Hepatocyte (in vitro differentiated cells): ENCODE data around the gene PHLDB2. TPM values are rescaled to one million over a fixed set of nuclear protein-coding genes. Genes with fewer than 3 reads are reported as not detected.

ENCODE experiments used
- DNase-seq: peaks from one replicate; pipeline ENCODE4 v3.0.0-alpha.2; 2016; ENCODE audit warnings: low spot score
- H2AFZ ChIP-seq: fragments of 200-600 bp; sonication (generic); 2 replicates; pipeline ENCODE4 v1.6.0; 2016; ENCODE audit warnings: antibody characterized with exemption, mild to moderate bottlenecking
- H3K27ac ChIP-seq: fragments of 200-600 bp; sonication (generic); 2 replicates; pipeline ENCODE4 v1.5.1; 2016; ENCODE audit warnings: mild to moderate bottlenecking
- H3K27me3 ChIP-seq: fragments of 200-600 bp; sonication (generic); 2 replicates; pipeline ENCODE4 v1.6.1; 2016
- H3K36me3 ChIP-seq: fragments of 200-600 bp; sonication (generic); replicated peaks from 2 replicates; pipeline ENCODE4 v1.5.1; 2016; ENCODE audit warnings: low read depth; ENCODE audit not compliant: insufficient read depth
- H3K4me1 ChIP-seq: fragments of 200-600 bp; sonication (generic); 2 replicates; pipeline ENCODE4 v1.5.1; 2016; ENCODE audit warnings: mild to moderate bottlenecking, moderate library complexity; ENCODE audit not compliant: insufficient read depth
- H3K4me2 ChIP-seq: fragments of 200-600 bp; sonication (generic); 2 replicates; pipeline ENCODE4 v1.6.0; 2016
- H3K4me3 ChIP-seq: fragments of 200-600 bp; sonication (generic); 2 replicates; pipeline ENCODE4 v1.5.1; 2016; ENCODE audit warnings: mild to moderate bottlenecking
- H3K79me2 ChIP-seq: fragments of 200-600 bp; sonication (generic); 2 replicates; pipeline ENCODE4 v1.6.0; 2017; ENCODE audit warnings: mild to moderate bottlenecking
- H3K9me2 ChIP-seq: fragments of 200-600 bp; sonication (generic); replicated peaks from 2 replicates; pipeline ENCODE4 v1.6.0; 2017; ENCODE audit warnings: mild to moderate bottlenecking; ENCODE audit not compliant: insufficient read depth
- H3K9me3 ChIP-seq: fragments of 200-600 bp; sonication (generic); 2 replicates; pipeline ENCODE4 v1.5.1; 2016; ENCODE audit warnings: low read depth, mild to moderate bottlenecking
- H4K20me1 ChIP-seq: fragments of 200-600 bp; sonication (generic); 2 replicates; pipeline ENCODE4 v1.6.0; 2016; ENCODE audit warnings: mild to moderate bottlenecking; ENCODE audit not compliant: insufficient read depth, poor library complexity, severe bottlenecking
- EZH2 ChIP-seq: fragments of 200-600 bp; sonication (generic); IDR thresholded peaks from 2 replicates; pipeline ENCODE4 v1.6.1; 2016; ENCODE audit warnings: antibody characterized with exemption, mild to moderate bottlenecking, borderline replicate concordance
- EZH2phosphoT487 ChIP-seq: fragments of 200-600 bp; sonication (generic); IDR thresholded peaks from one replicate; pipeline ENCODE4 v1.6.1; 2018; ENCODE audit warnings: antibody characterized with exemption, mild to moderate bottlenecking, low read depth, moderate library complexity; ENCODE audit not compliant: unreplicated experiment, severe bottlenecking
- WGBS: methylation state at CpG from one replicate; pipeline ENCODE4 v1.1.6; 2016; ENCODE audit warnings: low lambda C conversion rate; ENCODE audit errors: missing lambda C conversion rate; 5-methylcytosine and 5-hydroxymethylcytosine counted together
- polyA plus RNA-seq: library from polyadenylated mRNA; unstranded; fragments of >200 nt; fragmentation: Nextera tagmentation; extraction: Ambion mirVana; gene quantifications from 2 replicates; pipeline ENCODE4 v1.2.1, GENCODE V29; 2016
- total RNA-seq: library from RNA; depleted of rRNA; stranded (reverse); fragments of >200 nt; gene quantifications from 2 replicates; pipeline ENCODE4 v1.2.3, GENCODE V29; 2014
- TF ChIP-seq, protein P1 (sequence below): fragments of 200-600 bp; sonication (generic); IDR thresholded peaks from 2 replicates; pipeline ENCODE4 v1.5.1; 2016; ENCODE audit warnings: antibody characterized with exemption, mild to moderate bottlenecking; ENCODE audit not compliant: poor library complexity

The PHLDB2 gene
- total and polyA plus RNA-seq, 2 experiments from 2014 or later: 49.0 to 52.7 TPM

DNA sequence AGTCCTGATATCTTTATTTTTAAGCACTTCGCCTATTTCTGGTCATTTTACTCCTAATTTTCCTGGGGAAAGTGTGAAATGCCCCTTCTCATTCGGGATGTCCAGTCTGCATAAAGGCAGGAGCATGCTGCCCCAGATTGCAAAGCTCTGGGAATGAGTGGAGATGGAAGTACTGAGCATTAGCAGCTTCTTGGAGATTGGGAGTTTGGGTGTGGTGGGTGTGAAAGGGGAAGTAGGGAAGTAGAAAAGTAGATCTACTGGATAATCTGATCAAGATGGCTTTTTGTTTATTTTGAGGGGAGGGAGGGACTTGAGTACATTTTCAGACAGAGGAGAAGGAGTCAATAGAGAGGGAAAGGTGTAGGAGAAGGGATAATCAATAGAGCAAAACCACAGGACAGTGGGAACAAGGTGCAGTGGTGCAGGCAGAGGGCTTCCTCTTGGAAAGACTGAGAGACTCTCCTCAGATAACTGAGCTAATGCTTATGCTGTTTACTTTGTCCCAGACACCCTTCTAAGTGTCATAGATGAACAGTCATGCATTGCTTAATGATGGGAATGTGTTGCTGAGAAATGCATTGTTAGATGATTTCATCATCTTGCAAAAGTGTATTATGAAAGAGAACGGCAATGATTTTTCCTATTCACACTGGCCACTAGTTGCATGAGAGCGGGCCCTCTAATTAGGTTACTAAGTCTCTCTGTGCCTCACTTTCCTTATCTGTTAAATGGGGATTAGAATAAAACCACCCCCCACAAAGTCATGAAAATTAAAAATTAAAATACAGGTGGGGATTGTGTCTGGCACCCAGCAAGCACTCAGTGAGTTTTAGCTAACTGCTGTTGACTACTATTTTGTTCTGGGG, 45.5 kb downstream of the PHLDB2 start:
- Histone ChIP-seq H2AFZ (no peak overlapping the region), H3K9me3 (no peaks in the 10 kb centered on the region), H3K79me2 (peaks cover 81% of the 10 kb centered on the region), H3K4me3 (no peak overlapping the region), H3K4me2 (no peak overlapping the region), H3K9me2 (no peaks in the 10 kb centered on the region), H4K20me1 (no peaks in the 10 kb centered on the region), H3K4me1 (no peaks in the 10 kb centered on the region), H3K36me3 (peaks cover 6% of the 10 kb centered on the region), H3K27ac (peak overlapping the region; percentile 46), H3K27me3 (no peaks in the 10 kb centered on the region)
- DNase-seq: peak; percentile 26
- 91% methylated on average over 4 of the region's 4 CpGs for WGBS
- TF ChIP-seq, protein P1, sequence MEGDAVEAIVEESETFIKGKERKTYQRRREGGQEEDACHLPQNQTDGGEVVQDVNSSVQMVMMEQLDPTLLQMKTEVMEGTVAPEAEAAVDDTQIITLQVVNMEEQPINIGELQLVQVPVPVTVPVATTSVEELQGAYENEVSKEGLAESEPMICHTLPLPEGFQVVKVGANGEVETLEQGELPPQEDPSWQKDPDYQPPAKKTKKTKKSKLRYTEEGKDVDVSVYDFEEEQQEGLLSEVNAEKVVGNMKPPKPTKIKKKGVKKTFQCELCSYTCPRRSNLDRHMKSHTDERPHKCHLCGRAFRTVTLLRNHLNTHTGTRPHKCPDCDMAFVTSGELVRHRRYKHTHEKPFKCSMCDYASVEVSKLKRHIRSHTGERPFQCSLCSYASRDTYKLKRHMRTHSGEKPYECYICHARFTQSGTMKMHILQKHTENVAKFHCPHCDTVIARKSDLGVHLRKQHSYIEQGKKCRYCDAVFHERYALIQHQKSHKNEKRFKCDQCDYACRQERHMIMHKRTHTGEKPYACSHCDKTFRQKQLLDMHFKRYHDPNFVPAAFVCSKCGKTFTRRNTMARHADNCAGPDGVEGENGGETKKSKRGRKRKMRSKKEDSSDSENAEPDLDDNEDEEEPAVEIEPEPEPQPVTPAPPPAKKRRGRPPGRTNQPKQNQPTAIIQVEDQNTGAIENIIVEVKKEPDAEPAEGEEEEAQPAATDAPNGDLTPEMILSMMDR: no peak
- TF ChIP-seq EZH2: no peak
- TF ChIP-seq EZH2phosphoT487: no peak

DNA sequence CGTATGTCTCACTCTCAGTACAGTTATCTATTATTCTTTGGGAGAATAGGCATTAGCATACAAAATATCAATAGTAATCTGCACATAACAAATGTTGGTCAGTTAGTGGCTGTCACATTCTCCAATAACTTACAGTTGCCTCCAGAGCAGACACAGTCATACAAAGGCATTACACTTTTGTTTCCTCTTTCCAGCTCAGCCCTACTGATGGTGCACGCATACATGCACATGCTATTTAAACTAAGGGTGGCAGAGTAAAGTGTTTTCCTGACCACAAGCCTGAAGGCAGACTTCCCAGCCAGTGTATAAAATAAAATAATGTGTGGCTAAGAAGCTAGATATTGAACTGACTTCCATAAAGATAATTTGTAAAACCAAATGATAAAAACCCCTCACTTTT, 47.6 kb downstream of the PHLDB2 start:
- peaks cover 6% of the 10 kb centered on the region for H3K36me3 ChIP-seq
- peaks cover 74% of the 10 kb centered on the region for H3K79me2 ChIP-seq
- no peaks in the 10 kb centered on the region for H3K9me3 ChIP-seq
- no peaks in the 10 kb centered on the region for H3K9me2 ChIP-seq
- no peak overlapping the region for H3K27ac ChIP-seq
- no peak overlapping the region for H2AFZ ChIP-seq
- DNase-seq: no peak
- H3K27me3 ChIP-seq: no peaks in the 10 kb centered on the region
- H3K4me2 ChIP-seq: no peak overlapping the region
- no peak for TF ChIP-seq EZH2
- TF ChIP-seq, protein P1: no peak
- TF ChIP-seq EZH2phosphoT487: no peak
- H3K4me3 ChIP-seq: no peak overlapping the region
- 69% methylated on average over 2 of the region's 2 CpGs for WGBS
- peaks cover 11% of the 10 kb centered on the region for H4K20me1 ChIP-seq
- no peaks in the 10 kb centered on the region for H3K4me1 ChIP-seq

DNA sequence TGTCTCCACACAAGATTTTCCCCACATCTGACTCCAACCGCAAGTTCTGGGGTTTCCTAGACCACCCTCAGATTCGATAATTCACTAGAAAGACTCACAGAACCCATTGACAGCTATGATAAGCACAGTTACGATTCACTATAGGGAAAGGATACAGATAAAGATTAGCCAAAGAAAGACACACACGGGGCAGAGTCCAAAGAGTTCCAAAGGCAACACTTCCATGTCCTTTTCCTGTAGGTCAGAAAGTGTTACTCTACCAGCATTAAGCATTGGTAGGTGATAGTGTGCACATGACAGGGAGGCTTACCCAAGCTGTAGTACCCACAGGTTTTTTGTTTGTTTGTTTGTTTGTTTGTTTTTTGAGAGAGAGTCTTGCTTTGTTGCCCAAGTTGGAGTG, 48.1 kb downstream of the PHLDB2 start:
- no peak overlapping the region for H3K27ac ChIP-seq
- no peak overlapping the region for H3K4me3 ChIP-seq
- no peaks in the 10 kb centered on the region for H3K4me1 ChIP-seq
- no peak for DNase-seq
- TF ChIP-seq, protein P1: no peak
- no peak overlapping the region for H2AFZ ChIP-seq
- WGBS: 48% methylated on average over 4 of the region's 4 CpGs
- H3K79me2 ChIP-seq: peaks cover 69% of the 10 kb centered on the region
- H3K27me3 ChIP-seq: no peaks in the 10 kb centered on the region
- peaks cover 6% of the 10 kb centered on the region for H3K36me3 ChIP-seq
- no peak overlapping the region for H3K4me2 ChIP-seq
- H3K9me3 ChIP-seq: no peaks in the 10 kb centered on the region
- H4K20me1 ChIP-seq: peaks cover 11% of the 10 kb centered on the region
- H3K9me2 ChIP-seq: no peaks in the 10 kb centered on the region
